GM12878 (cell line): ENCODE results near the gene ASCC1. TPM values are rescaled to one million over a fixed set of nuclear protein-coding genes. Genes with fewer than 3 reads are reported as not detected.
A peak's percentile ranks its signal among the peaks of the same experiment; 100 is the strongest.

Experiments
- CBFB ChIP-seq: IDR thresholded peaks from 2 replicates; pipeline ENCODE4 v1.6.1; 2016; ENCODE audit warnings: antibody characterized with exemption, low read depth
- CHD2 ChIP-seq: IDR thresholded peaks from 2 replicates; pipeline ENCODE4 v1.6.1; 2011; ENCODE audit warnings: low read depth, low read length, improper control_type of control experiment, borderline replicate concordance
- CREM ChIP-seq: IDR thresholded peaks from 2 replicates; pipeline ENCODE4 v1.6.1; 2014; ENCODE audit warnings: antibody characterized with exemption, low read depth
- EED ChIP-seq: sonication (generic); IDR thresholded peaks from 2 replicates; pipeline ENCODE4 v1.6.1; 2016; ENCODE audit warnings: antibody characterized with exemption, low read depth
- EP300 ChIP-seq, 2 experiments: fragments of 150-350 bp in 1 of 2; IDR thresholded peaks; 2 replicates each; pipeline ENCODE4 v1.6.1; 2011 to 2012; ENCODE audit warnings: low read depth in 2 of 2, low read length in 2 of 2, borderline replicate concordance in 1 of 2, improper control_type of control experiment in 1 of 2, inconsistent platforms in 1 of 2; ENCODE audit not compliant: control insufficient read depth in 1 of 2
- ETV6 ChIP-seq, 2 experiments: fragments of 450-650 bp in 1 of 2; IDR thresholded peaks in 1 of 2; conservative IDR thresholded peaks in 1 of 2; 2 replicates each; pipeline ENCODE4 v1.6.1; 2014; ENCODE audit warnings: antibody characterized with exemption in 1 of 2, borderline replicate concordance in 1 of 2, low read depth in 1 of 2, mild to moderate bottlenecking in 1 of 2, moderate library complexity in 1 of 2
- KLF5 ChIP-seq: fragments of 450-650 bp; IDR thresholded peaks from 2 replicates; pipeline ENCODE4 v1.6.1; 2014; ENCODE audit warnings: mild to moderate bottlenecking; ENCODE audit not compliant: partially characterized antibody
- LARP7 ChIP-seq: fragments of 450-650 bp; IDR thresholded peaks from 2 replicates; pipeline ENCODE4 v1.6.1; 2017; ENCODE audit warnings: mild to moderate bottlenecking
- MLLT1 ChIP-seq: fragments of 450-650 bp; IDR thresholded peaks from 2 replicates; pipeline ENCODE4 v1.6.1; 2016; ENCODE audit warnings: mild to moderate bottlenecking
- POLR2AphosphoS5 ChIP-seq: IDR thresholded peaks from 2 replicates; pipeline ENCODE4 v1.6.1; 2011; ENCODE audit warnings: mild to moderate bottlenecking, low read length, inconsistent platforms
- RUNX3 ChIP-seq: IDR thresholded peaks from 2 replicates; pipeline ENCODE4 v1.6.1; 2012; ENCODE audit warnings: low read length, inconsistent platforms
- SIX5 ChIP-seq: IDR thresholded peaks from 2 replicates; pipeline ENCODE4 v1.6.1; 2011; ENCODE audit warnings: mild to moderate bottlenecking, low read depth, low read length, moderate library complexity; ENCODE audit not compliant: severe bottlenecking
- SREBF2 ChIP-seq: IDR thresholded peaks from 2 replicates; pipeline ENCODE4 v1.6.1; 2012; ENCODE audit warnings: mild to moderate bottlenecking, low read length
- STAT1 ChIP-seq: fragments of 450-650 bp; conservative IDR thresholded peaks from 2 replicates; pipeline ENCODE4 v1.6.1; 2014; ENCODE audit warnings: antibody characterized with exemption, mild to moderate bottlenecking
- TCF12 ChIP-seq: IDR thresholded peaks from 2 replicates; pipeline ENCODE4 v1.6.1; 2011; ENCODE audit warnings: low read depth, mild to moderate bottlenecking, low read length
- TCF3 ChIP-seq: IDR thresholded peaks from 2 replicates; pipeline ENCODE4 v1.6.1; 2012; ENCODE audit warnings: low read depth, mild to moderate bottlenecking, low read length, borderline replicate concordance; ENCODE audit not compliant: insufficient read depth
- TCF7 ChIP-seq: IDR thresholded peaks from 2 replicates; pipeline ENCODE4 v1.6.1; 2014; ENCODE audit warnings: antibody characterized with exemption, borderline replicate concordance
- ZBED1 ChIP-seq: IDR thresholded peaks from 2 replicates; pipeline ENCODE4 v1.6.1; 2016; ENCODE audit warnings: borderline replicate concordance
- ZNF274 ChIP-seq: IDR thresholded peaks from one replicate; pipeline ENCODE4 v1.8.0; 2011; ENCODE audit not compliant: insufficient read length, insufficient read depth
- ZNF687 ChIP-seq: fragments of 450-650 bp; IDR thresholded peaks from 2 replicates; pipeline ENCODE4 v1.6.1; 2017; ENCODE audit warnings: mild to moderate bottlenecking, moderate library complexity
- polyA plus RNA-seq, 11 experiments: library from polyadenylated mRNA; depleted of rRNA in 4 of 11; unstranded in 6 of 11; stranded (reverse) in 5 of 11; fragments of >200 nt; fragmentation: Nextera tagmentation in 4 of 11; fragmentation: Illumina TruSeq in 1 of 11; extraction: Ambion mirVana in 4 of 11; extraction: Trizol in 1 of 11; gene quantifications; 1 replicate in 1 of 11; 2 replicates in 10 of 11; pipeline versions ENCODE4 v1.2.1 to v1.2.3, GENCODE V29; 2011 to 2016; ENCODE audit warnings: inconsistent platforms in 2 of 11, missing spikeins in 2 of 11, low read depth in 1 of 11
- total RNA-seq, 4 experiments: library from RNA; depleted of rRNA in 3 of 4; stranded (reverse); fragments of >200 nt in 3 of 4; fragmentation: Illumina TruSeq in 1 of 4; extraction: Trizol in 1 of 4; gene quantifications; 2 replicates each; pipeline versions ENCODE4 v1.2.1 to v1.2.3, GENCODE V29; 2013 to 2021

ASCC1 gene
- total and polyA plus RNA-seq, 10 of the 15 experiments (the other 5 are each of a cell fraction or from before 2014, with no cell fraction given): 23.3 to 80.6 (median 42.8) TPM

DNA sequence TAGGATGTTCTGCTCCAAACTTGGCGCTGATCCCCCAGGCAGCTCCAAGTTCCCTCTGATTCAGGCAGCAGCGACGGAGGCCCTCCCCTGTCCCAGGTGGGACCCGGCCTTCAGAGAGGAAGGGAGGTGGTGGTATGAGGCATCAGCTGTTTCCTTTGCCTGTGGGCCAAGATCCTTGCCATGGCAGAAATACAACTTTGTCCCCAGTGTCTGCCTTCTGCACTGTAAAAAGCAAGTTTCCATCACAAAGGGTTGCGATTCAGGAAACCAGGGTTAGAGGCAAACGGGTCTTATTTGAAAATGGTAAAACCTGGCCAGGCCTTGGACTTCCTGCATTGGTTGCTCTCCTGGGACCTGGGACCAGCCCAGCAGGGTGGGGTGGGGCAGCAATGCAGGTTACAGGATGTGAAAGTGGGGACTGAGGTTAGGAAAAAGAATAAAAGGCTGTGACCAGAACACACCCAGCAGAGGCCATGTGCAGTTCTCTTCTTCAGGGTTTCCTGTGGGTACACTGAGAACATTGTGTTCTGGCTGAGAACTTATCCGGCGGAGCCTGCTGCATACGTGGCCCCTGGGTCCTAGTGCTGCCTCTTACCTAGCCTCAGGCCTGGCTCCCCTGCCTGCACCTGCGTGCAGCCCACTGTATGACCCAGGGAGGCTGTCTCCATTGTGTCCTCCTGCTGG is 32.5 kb upstream of the ASCC1 start (continued):
- TF ChIP-seq CBFB: peak; percentile 90
- TF ChIP-seq STAT1: no peak
- TF ChIP-seq ZNF274: no peak
- peak; percentile 88 to 91 for TF ChIP-seq EP300 (IDR thresholded peaks at IDR 0.05; ENCODE audit: borderline replicate concordance in 1 of 2, control insufficient read depth in 1 of 2, low read depth in 2 of 2, low read length in 2 of 2)
- TF ChIP-seq ZBED1: peak; percentile 81; the same call in 1 of the 2 replicates
- TF ChIP-seq MLLT1: peak; percentile 77
- peak; percentile 74 for TF ChIP-seq KLF5
- TF ChIP-seq ETV6 (conservative IDR thresholded peaks at IDR 0.05 in 1 of 2, IDR thresholded peaks at IDR 0.05 in 1 of 2; ENCODE audit: borderline replicate concordance in 1 of 2, low read depth in 1 of 2): peak in 1 of 2 experiments; percentile 94; a peak in 2 of 4 replicates
- peak; percentile 67; the same call in 1 of the 2 replicates for TF ChIP-seq TCF7
- TF ChIP-seq EED: peak; percentile 98
- peak; percentile 82 for TF ChIP-seq CHD2
- TF ChIP-seq POLR2AphosphoS5: peak; percentile 93
- peak; percentile 38 for TF ChIP-seq LARP7
- TF ChIP-seq CREM: peak; percentile 79
- no peak for TF ChIP-seq SIX5
- TF ChIP-seq RUNX3: peak; percentile 96
- peak; percentile 83 for TF ChIP-seq TCF3
- no peak for TF ChIP-seq SREBF2
- peak; percentile 95 for TF ChIP-seq ZNF687
- 0 out of 2 replicates have a peak, but pooled peaks have one; percentile 85 for TF ChIP-seq TCF12
